KMS-11 (cell line): ENCODE data around the gene PCP4L1.

Experiments
- H2AFZ ChIP-seq: fragments of 200-600 bp; sonication (generic); 2 replicates; pipeline ENCODE4 v1.6.1; 2016; ENCODE audit warnings: antibody characterized with exemption, mixed run types, low read depth
- H3K27ac ChIP-seq: fragments of 200-600 bp; sonication (generic); 2 replicates; pipeline ENCODE4 v1.6.1; 2016; ENCODE audit warnings: mild to moderate bottlenecking, mixed run types
- H3K27me3 ChIP-seq: fragments of 200-600 bp; sonication (generic); 2 replicates; pipeline ENCODE4 v1.6.1; 2017; ENCODE audit warnings: mild to moderate bottlenecking, low read depth, mixed run types, moderate library complexity; ENCODE audit not compliant: insufficient read depth
- H3K36me3 ChIP-seq: fragments of 200-600 bp; sonication (generic); 2 replicates; pipeline ENCODE4 v1.6.1; 2017; ENCODE audit warnings: mild to moderate bottlenecking, mixed run types; ENCODE audit not compliant: insufficient read depth
- H3K4me1 ChIP-seq: fragments of 200-600 bp; sonication (generic); 2 replicates; pipeline ENCODE4 v1.6.1; 2016; ENCODE audit warnings: mild to moderate bottlenecking, low read depth, mixed run types; ENCODE audit not compliant: poor library complexity, severe bottlenecking
- H3K4me2 ChIP-seq: fragments of 200-600 bp; sonication (generic); 2 replicates; pipeline ENCODE4 v1.7.0; 2016; ENCODE audit warnings: mild to moderate bottlenecking, mixed run types
- H3K4me3 ChIP-seq: fragments of 200-600 bp; sonication (generic); IDR thresholded peaks from 2 replicates; pipeline ENCODE4 v1.6.1; 2017; ENCODE audit warnings: low read depth, low read length, mixed read lengths; ENCODE audit not compliant: insufficient read depth
- H3K79me2 ChIP-seq: fragments of 200-600 bp; sonication (generic); 2 replicates; pipeline ENCODE4 v1.6.1; 2016; ENCODE audit warnings: low read depth, mixed run types; ENCODE audit not compliant: insufficient read depth
- H3K9ac ChIP-seq: fragments of 200-600 bp; sonication (generic); 2 replicates; pipeline ENCODE4 v1.6.1; 2016; ENCODE audit warnings: mild to moderate bottlenecking, mixed run types
- H4K20me1 ChIP-seq: fragments of 200-600 bp; sonication (generic); 2 replicates; pipeline ENCODE4 v1.6.1; 2016; ENCODE audit warnings: mild to moderate bottlenecking, mixed run types; ENCODE audit not compliant: insufficient read depth
- CTCF ChIP-seq: fragments of 200-600 bp; sonication (generic); conservative IDR thresholded peaks from 2 replicates; pipeline ENCODE4 v1.6.1; 2017; ENCODE audit warnings: low read depth, mild to moderate bottlenecking, antibody characterized with exemption, low read length, moderate library complexity, mixed read lengths

Gene PCP4L1

GRCh38 chr1:161297415-161297814 lies 38.9 kb downstream of the PCP4L1 start:
- TF ChIP-seq CTCF = no peak
- Histone ChIP-seq H3K27me3 (no peaks in the 10 kb centered on the region), H3K4me3 (no peak overlapping the region)

GRCh38 chr1:161298116-161298515 lies 39.6 kb downstream of the PCP4L1 start:
- Histone ChIP-seq H4K20me1 (no peaks in the 10 kb centered on the region), H3K36me3 (no peaks in the 10 kb centered on the region), H2AFZ (no peak overlapping the region), H3K27me3 (no peaks in the 10 kb centered on the region), H3K9ac (no peak overlapping the region), H3K27ac (no peak overlapping the region), H3K4me3 (no peak overlapping the region), H3K4me1 (no peaks in the 10 kb centered on the region), H3K4me2 (no peak overlapping the region), H3K79me2 (no peaks in the 10 kb centered on the region)
- no peak for TF ChIP-seq CTCF

More at GRCh38 chr1:161297415-161297814, 38.9 kb downstream of the PCP4L1 start:
- no peak overlapping the region for H2AFZ ChIP-seq
- no peak overlapping the region for H3K9ac ChIP-seq
- H3K4me1 ChIP-seq = no peaks in the 10 kb centered on the region
- no peak overlapping the region for H3K4me2 ChIP-seq
- no peaks in the 10 kb centered on the region for H3K36me3 ChIP-seq
- no peaks in the 10 kb centered on the region for H4K20me1 ChIP-seq
- no peaks in the 10 kb centered on the region for H3K79me2 ChIP-seq
- H3K27ac ChIP-seq = no peak overlapping the region

- Histone ChIP-seq H3K4me1 (no peaks in the 10 kb centered on the region), H3K27ac (no peak overlapping the region), H3K79me2 (no peaks in the 10 kb centered on the region), H3K4me3 (no peak overlapping the region), H4K20me1 (no peaks in the 10 kb centered on the region), H3K4me2 (no peak overlapping the region), H3K36me3 (no peaks in the 10 kb centered on the region), H2AFZ (no peak overlapping the region), H3K27me3 (no peaks in the 10 kb centered on the region), H3K9ac (no peak overlapping the region)
- no peak for TF ChIP-seq CTCF
Observed at GRCh38 chr1:161299347-161299746, 40.8 kb downstream of the PCP4L1 start.

- no peaks in the 10 kb centered on the region for H3K79me2 ChIP-seq
- no peaks in the 10 kb centered on the region for H4K20me1 ChIP-seq
- no peak overlapping the region for H3K4me2 ChIP-seq
- H3K4me3 ChIP-seq = no peak overlapping the region
- no peak overlapping the region for H3K9ac ChIP-seq
- H2AFZ ChIP-seq = no peak overlapping the region
- H3K27me3 ChIP-seq = no peaks in the 10 kb centered on the region
- H3K27ac ChIP-seq = no peak overlapping the region
- no peak for TF ChIP-seq CTCF
- H3K4me1 ChIP-seq = no peaks in the 10 kb centered on the region
- no peaks in the 10 kb centered on the region for H3K36me3 ChIP-seq
Observed at GRCh38 chr1:161300478-161300877, 41.9 kb downstream of the PCP4L1 start.
